Keratinocyte (primary cell): ENCODE results near the gene KCNK10. TPM values are rescaled to one million over a fixed set of nuclear protein-coding genes. Genes with fewer than 3 reads are reported as not detected.

Source experiments
- DNase-seq: peaks from one replicate; pipeline ENCODE4 v3.0.0-alpha.2; 2011; ENCODE audit warnings: low read depth, missing footprints, low spot score
- FAIRE-seq: peaks from 2 replicates; lab custom pipeline; 2011; peaks lifted over from hg19 to GRCh38; lab: Jason Lieb, UNC
- H2AFZ ChIP-seq: 2 replicates; pipeline ENCODE4 v1.6.0; 2012; ENCODE audit warnings: low read length, control low read depth, inconsistent platforms; ENCODE audit not compliant: control insufficient read depth
- H3K27ac ChIP-seq: 2 replicates; pipeline ENCODE4 v1.5.1; 2011; ENCODE audit warnings: low read length; ENCODE audit not compliant: control insufficient read depth, insufficient read depth
- H3K27me3 ChIP-seq: 3 replicates; pipeline ENCODE4 v1.6.0; 2011; ENCODE audit warnings: low read length; ENCODE audit not compliant: control insufficient read depth, insufficient read depth; ENCODE audit errors: extremely low read depth
- H3K36me3 ChIP-seq, 2 experiments: 2 replicates in 1 of 2; 3 replicates in 1 of 2; pipeline ENCODE4 v1.5.1; 2011; ENCODE audit warnings: low read length in 2 of 2, mild to moderate bottlenecking in 1 of 2; ENCODE audit not compliant: control insufficient read depth in 2 of 2, insufficient read depth in 2 of 2; ENCODE audit errors: extremely low read depth in 1 of 2
- H3K4me1 ChIP-seq: 3 replicates; pipeline ENCODE4 v1.5.1; 2011; ENCODE audit warnings: low read length; ENCODE audit not compliant: control insufficient read depth, insufficient read depth; ENCODE audit errors: extremely low read depth
- H3K4me2 ChIP-seq: 3 replicates; pipeline ENCODE4 v1.6.0; 2011; ENCODE audit warnings: low read depth, low read length; ENCODE audit not compliant: control insufficient read depth, insufficient read depth; ENCODE audit errors: extremely low read depth
- H3K4me3 ChIP-seq, 3 experiments: fragments of 200-600 bp in 1 of 3; sonication (generic) in 1 of 3; 2 replicates in 2 of 3; 3 replicates in 1 of 3; pipeline ENCODE4 v1.5.1; 2011 to 2016; ENCODE audit warnings: low read length in 3 of 3, mild to moderate bottlenecking in 3 of 3, control low read depth in 2 of 3, inconsistent platforms in 1 of 3, low read depth in 1 of 3, mixed read lengths in 1 of 3, mixed run types in 1 of 3, moderate library complexity in 1 of 3; ENCODE audit not compliant: control insufficient read depth in 2 of 3, insufficient read depth in 2 of 3; ENCODE audit errors: extremely low read depth in 1 of 3
- H3K79me2 ChIP-seq: 2 replicates; pipeline ENCODE4 v1.6.0; 2012; ENCODE audit warnings: low read length; ENCODE audit not compliant: control insufficient read depth, insufficient read depth
- H3K9ac ChIP-seq: 3 replicates; pipeline ENCODE4 v1.6.0; 2011; ENCODE audit warnings: low read length; ENCODE audit not compliant: control insufficient read depth, insufficient read depth; ENCODE audit errors: extremely low read depth
- H3K9me1 ChIP-seq: 3 replicates; pipeline ENCODE4 v1.6.0; 2011; ENCODE audit warnings: low read length; ENCODE audit not compliant: control insufficient read depth, insufficient read depth; ENCODE audit errors: extremely low read depth
- H3K9me3 ChIP-seq: 2 replicates; pipeline ENCODE4 v1.5.1; 2012; ENCODE audit warnings: low read depth, low read length; ENCODE audit not compliant: control insufficient read depth
- H4K20me1 ChIP-seq: 3 replicates; pipeline ENCODE4 v1.6.0; 2011; ENCODE audit warnings: low read length; ENCODE audit not compliant: control insufficient read depth, insufficient read depth; ENCODE audit errors: extremely low read depth
- EZH2 ChIP-seq: IDR thresholded peaks from one replicate; pipeline ENCODE4 v1.6.1; 2012; ENCODE audit warnings: inconsistent platforms, mild to moderate bottlenecking, low read length, moderate library complexity
- dilution Hi-C: fragments of 300-500 bp; cut with MboI; formaldehyde crosslinking; loops from one replicate; pipeline ENCODE4 v1.7.0; 2020; ENCODE audit warnings: low sequenced_read_pairs; ENCODE audit not compliant: extremely low pct_ligation_motif_present
- polyA plus RNA-seq, 5 experiments: library from polyadenylated mRNA; depleted of rRNA in 3 of 5; stranded (reverse) in 3 of 5; stranded (forward) in 1 of 5; unstranded in 1 of 5; fragments of >200 nt; gene quantifications; 1 replicate in 1 of 5; 2 replicates in 3 of 5; 3 replicates in 1 of 5; pipeline versions ENCODE4 v1.2.1 to v1.2.3, GENCODE V29; 2011 to 2012; ENCODE audit warnings: missing spikeins in 2 of 5, low read depth in 1 of 5, low replicate concordance in 1 of 5
- TF ChIP-seq, protein P1 (sequence below), 3 experiments: IDR thresholded peaks in 1 of 3; conservative IDR thresholded peaks in 1 of 3; optimal IDR thresholded peaks in 1 of 3; 2 replicates in 2 of 3; 3 replicates in 1 of 3; pipeline versions ENCODE3 to v1.5.1; 2011; ENCODE audit warnings: low read length in 3 of 3, mild to moderate bottlenecking in 3 of 3, moderate library complexity in 2 of 3, control low read depth in 1 of 3, inconsistent platforms in 1 of 3; ENCODE audit not compliant: insufficient read depth in 2 of 3; ENCODE audit errors: extremely low read depth in 1 of 3

The KCNK10 gene
- polyA plus RNA-seq, 1 donor (not counting 4 experiments of a cell fraction or from before 2014, with no cell fraction given), result 0.79 TPM

DNA sequence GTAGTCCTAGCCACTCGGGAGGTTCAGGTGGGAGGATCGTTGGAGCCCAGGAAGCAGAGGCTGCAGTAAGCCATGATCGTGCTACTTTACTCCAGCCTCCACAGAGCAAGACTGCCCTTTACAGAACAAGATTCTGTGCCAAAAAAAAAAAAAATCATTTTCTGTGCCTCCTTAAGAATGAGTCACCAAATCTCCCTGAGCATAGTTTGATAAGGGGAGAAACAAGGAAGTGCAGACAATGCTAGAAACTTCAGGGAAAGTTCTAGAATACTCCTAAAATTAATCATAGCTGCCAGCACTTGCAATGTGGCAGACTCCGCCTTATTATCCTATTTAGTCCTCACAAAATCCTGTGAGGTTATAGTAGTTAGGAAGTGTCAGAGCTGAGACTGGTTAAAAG is 74.5 kb downstream of the KCNK10 start:
- H2AFZ ChIP-seq, result no peak overlapping the region
- no peaks in the 10 kb centered on the region for H3K9me1 ChIP-seq
- H3K36me3 ChIP-seq, result no peaks in the 10 kb centered on the region
- dilution Hi-C loops, result no loop called here
- H3K9ac ChIP-seq, result no peak overlapping the region
- H3K27ac ChIP-seq, result peak overlapping the region; percentile 53
- H3K9me3 ChIP-seq, result no peaks in the 10 kb centered on the region
- peaks cover 27% of the 10 kb centered on the region for H3K4me1 ChIP-seq
- H4K20me1 ChIP-seq, result no peaks in the 10 kb centered on the region
- DNase-seq, result no peak
- FAIRE-seq, result peak; percentile 67
- H3K4me3 ChIP-seq, result no peak overlapping the region
- H3K79me2 ChIP-seq, result no peaks in the 10 kb centered on the region
- no peaks in the 10 kb centered on the region for H3K27me3 ChIP-seq
- peak overlapping the region; percentile 32 for H3K4me2 ChIP-seq
- TF ChIP-seq EZH2, result no peak
- TF ChIP-seq, protein P1, sequence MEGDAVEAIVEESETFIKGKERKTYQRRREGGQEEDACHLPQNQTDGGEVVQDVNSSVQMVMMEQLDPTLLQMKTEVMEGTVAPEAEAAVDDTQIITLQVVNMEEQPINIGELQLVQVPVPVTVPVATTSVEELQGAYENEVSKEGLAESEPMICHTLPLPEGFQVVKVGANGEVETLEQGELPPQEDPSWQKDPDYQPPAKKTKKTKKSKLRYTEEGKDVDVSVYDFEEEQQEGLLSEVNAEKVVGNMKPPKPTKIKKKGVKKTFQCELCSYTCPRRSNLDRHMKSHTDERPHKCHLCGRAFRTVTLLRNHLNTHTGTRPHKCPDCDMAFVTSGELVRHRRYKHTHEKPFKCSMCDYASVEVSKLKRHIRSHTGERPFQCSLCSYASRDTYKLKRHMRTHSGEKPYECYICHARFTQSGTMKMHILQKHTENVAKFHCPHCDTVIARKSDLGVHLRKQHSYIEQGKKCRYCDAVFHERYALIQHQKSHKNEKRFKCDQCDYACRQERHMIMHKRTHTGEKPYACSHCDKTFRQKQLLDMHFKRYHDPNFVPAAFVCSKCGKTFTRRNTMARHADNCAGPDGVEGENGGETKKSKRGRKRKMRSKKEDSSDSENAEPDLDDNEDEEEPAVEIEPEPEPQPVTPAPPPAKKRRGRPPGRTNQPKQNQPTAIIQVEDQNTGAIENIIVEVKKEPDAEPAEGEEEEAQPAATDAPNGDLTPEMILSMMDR (optimal IDR thresholded peaks at IDR 0.05 in 1 of 3, IDR thresholded peaks at IDR 0.05 in 1 of 3, conservative IDR thresholded peaks at IDR 0.05 in 1 of 3; ENCODE audit: extremely low read depth in 1 of 3, insufficient read depth in 2 of 3, low read length in 3 of 3), result no peak

DNA sequence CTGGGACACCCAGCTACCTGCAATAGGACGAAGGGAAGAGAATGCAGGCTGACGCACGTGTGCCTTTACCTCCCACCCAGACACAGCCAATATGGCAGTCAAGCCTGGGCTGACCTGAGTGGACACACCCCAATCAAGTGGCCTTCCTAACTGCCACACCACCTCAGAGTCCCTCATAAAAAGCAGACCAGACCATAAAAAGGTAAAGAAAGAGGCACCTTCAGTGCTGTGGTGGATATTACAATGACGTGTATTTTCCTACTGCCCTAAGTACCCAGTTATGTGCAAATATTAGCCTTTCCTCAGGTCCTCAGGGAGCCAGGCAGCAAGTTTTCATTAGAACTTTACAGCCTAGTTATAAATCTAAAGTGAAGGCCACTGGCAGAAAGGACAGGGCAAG is 75.8 kb downstream of the KCNK10 start:
- Histone ChIP-seq H3K9me1 (no peaks in the 10 kb centered on the region), H3K9me3 (no peaks in the 10 kb centered on the region), H2AFZ (no peak overlapping the region), H4K20me1 (no peaks in the 10 kb centered on the region), H3K4me1 (peaks cover 27% of the 10 kb centered on the region), H3K27ac (no peak overlapping the region), H3K79me2 (no peaks in the 10 kb centered on the region), H3K9ac (no peak overlapping the region), H3K27me3 (no peaks in the 10 kb centered on the region), H3K36me3 (no peaks in the 10 kb centered on the region), H3K4me3 (no peak overlapping the region), H3K4me2 (no peak overlapping the region)
- DNase-seq (no peak), FAIRE-seq (no peak)
- dilution Hi-C loops, result no loop called here
- TF ChIP-seq EZH2, result no peak
- TF ChIP-seq, protein P1 (optimal IDR thresholded peaks at IDR 0.05 in 1 of 3, IDR thresholded peaks at IDR 0.05 in 1 of 3, conservative IDR thresholded peaks at IDR 0.05 in 1 of 3; ENCODE audit: extremely low read depth in 1 of 3, insufficient read depth in 2 of 3, low read length in 3 of 3), result no peak
